Common myeloid progenitor, CD34-positive (primary cell): Measurements from ENCODE around the gene ANTXR2.
A peak's percentile ranks its signal among the peaks of the same experiment; 100 is the strongest.

Source experiments
- CTCF ChIA-PET: fragments of 350-600 bp; sonication (Branson Sonifier 250); formaldehyde crosslinking; loops from one replicate; lab custom pipeline; 2021; ENCODE audit warnings: antibody characterized with exemption; lab: Charles Lee
- POLR2A ChIA-PET: fragments of 350-600 bp; sonication (Branson Sonifier 250); formaldehyde crosslinking; loops from one replicate; lab custom pipeline; 2021; ENCODE audit warnings: antibody characterized with exemption; lab: Charles Lee
- DNase-seq, 3 donors: peaks; one replicate each; pipeline versions ENCODE4 v3.0.0 to v3.0.0-alpha.2; 2013
- H3K27ac ChIP-seq, 2 experiments: 1 replicate in 1 of 2; 2 replicates in 1 of 2; pipeline ENCODE4 v1.7.0; 2013; ENCODE audit warnings: inconsistent platforms in 2 of 2, low read length in 2 of 2, mild to moderate bottlenecking in 2 of 2, low read depth in 1 of 2, moderate library complexity in 1 of 2; ENCODE audit not compliant: severe bottlenecking in 2 of 2, insufficient read depth in 1 of 2, poor library complexity in 1 of 2
- H3K27me3 ChIP-seq, 5 experiments: replicated peaks in 2 of 5; 1 replicate in 3 of 5; 2 replicates in 2 of 5; pipeline versions ENCODE4 v1.6.1 to v1.7.0; 2013; ENCODE audit warnings: low read length in 4 of 5, mild to moderate bottlenecking in 2 of 5, moderate library complexity in 2 of 5, inconsistent platforms in 1 of 5; ENCODE audit not compliant: insufficient read depth in 5 of 5, control insufficient read depth in 4 of 5
- H3K36me3 ChIP-seq, 4 experiments: 1 replicate in 2 of 4; 2 replicates in 2 of 4; pipeline versions ENCODE4 v1.6.1 to v1.7.0; 2013; ENCODE audit warnings: low read length in 3 of 4, control low read depth in 1 of 4, mild to moderate bottlenecking in 1 of 4; ENCODE audit not compliant: control insufficient read depth in 4 of 4, insufficient read depth in 4 of 4
- H3K4me1 ChIP-seq, 4 experiments: 1 replicate in 3 of 4; 2 replicates in 1 of 4; pipeline versions ENCODE4 v1.6.1 to v1.7.1; 2013; ENCODE audit warnings: low read length in 3 of 4, mild to moderate bottlenecking in 3 of 4, control low read depth in 1 of 4, inconsistent platforms in 1 of 4, moderate library complexity in 1 of 4; ENCODE audit not compliant: control insufficient read depth in 4 of 4, insufficient read depth in 4 of 4; ENCODE audit errors: control extremely low read depth in 1 of 4
- H3K4me3 ChIP-seq, 7 experiments: 1 replicate in 4 of 7; 2 replicates in 3 of 7; pipeline versions ENCODE4 v1.5.1 to v1.7.0; 2013; ENCODE audit warnings: mild to moderate bottlenecking in 7 of 7, low read length in 6 of 7, moderate library complexity in 6 of 7, inconsistent platforms in 2 of 7, low read depth in 2 of 7, control low read depth in 1 of 7; ENCODE audit not compliant: insufficient read depth in 4 of 7, control insufficient read depth in 1 of 7; ENCODE audit errors: extremely low read depth in 1 of 7
- H3K9me3 ChIP-seq, 5 experiments: 1 replicate in 4 of 5; 2 replicates in 1 of 5; pipeline versions ENCODE4 v1.6.1 to v1.7.1; 2013; ENCODE audit warnings: low read length in 4 of 5, mild to moderate bottlenecking in 2 of 5, inconsistent platforms in 1 of 5, low read depth in 1 of 5, moderate library complexity in 1 of 5; ENCODE audit not compliant: control insufficient read depth in 4 of 5, insufficient read depth in 2 of 5; ENCODE audit errors: control extremely low read depth in 1 of 5
- WGBS: methylation state at CpG from one replicate; pipeline ENCODE4 v1.1.5; 2013; ENCODE audit not compliant: insufficient coverage; 5-methylcytosine and 5-hydroxymethylcytosine counted together

Gene ANTXR2

GRCh38 chr4:80077639-80078038, 4.6 kb upstream of the ANTXR2 start:
- no peaks in the 10 kb centered on the region for H3K36me3 ChIP-seq
- POLR2A ChIA-PET: interaction anchor here (0.6 to 1.0 kb wide), 2 partner anchors 19 to 49 kb away, joined by 3 read pairs; no protein-coding TSS in a partner anchor
- H3K27me3 ChIP-seq: no peaks in the 10 kb centered on the region
- CTCF ChIA-PET: interaction anchor here (0.8 to 3.7 kb wide), 4 partner anchors 10 to 105 kb away, joined by 3 to 25 read pairs (median 12); no protein-coding TSS in a partner anchor
- no peak overlapping the region for H3K27ac ChIP-seq
- peaks cover 0 to 2% (median 0%) of the 10 kb centered on the region in 5 experiments for H3K9me3 ChIP-seq
- DNase-seq: peak in 2 of 3 donors; percentile 59 to 77
- 60% methylated on average over 1 of the region's 5 CpGs for WGBS
- H3K4me1 ChIP-seq: peaks cover 37 to 72% (median 62%) of the 10 kb centered on the region in 4 experiments
- peak overlapping the region in 4 of 7 experiments; percentile 53 to 76 (median 72) for H3K4me3 ChIP-seq

GRCh38 chr4:80076681-80077080, 3.7 kb upstream of the ANTXR2 start:
- H3K4me1 ChIP-seq: peaks cover 37 to 75% (median 63%) of the 10 kb centered on the region in 4 experiments
- ChIA-PET CTCF (no interaction called here), POLR2A (no interaction called here)
- H3K4me3 ChIP-seq: peak overlapping the region in 2 of 7 experiments; percentile 44 to 49
- H3K36me3 ChIP-seq: no peaks in the 10 kb centered on the region
- H3K27ac ChIP-seq: peak overlapping the region in 1 of 2 experiments; percentile 54
- H3K9me3 ChIP-seq: no peaks in the 10 kb centered on the region
- no peaks in the 10 kb centered on the region for H3K27me3 ChIP-seq
- no peak for DNase-seq

GRCh38 chr4:80075995-80076675, 3.1 kb upstream of the ANTXR2 start:
- H3K4me3 ChIP-seq: peak overlapping the region in 2 of 7 experiments; percentile 44 to 49
- CTCF ChIA-PET: no interaction called here

GRCh38 chr4:80074651-80075050, 1.6 kb upstream of the ANTXR2 start:
- POLR2A ChIA-PET: no interaction called here
- CTCF ChIA-PET: interaction anchor here (0.7 to 3.9 kb wide), 4 partner anchors 11 to 51 kb away, joined by 3 to 16 read pairs (median 6); no protein-coding TSS in a partner anchor

More at GRCh38 chr4:80075995-80076675, 3.1 kb upstream of the ANTXR2 start:
- Histone ChIP-seq H3K9me3 (no peaks in the 10 kb centered on the region), H3K27me3 (no peaks in the 10 kb centered on the region), H3K27ac (no peak overlapping the region), H3K4me1 (peaks cover 41 to 80% (median 67%) of the 10 kb centered on the region in 4 experiments), H3K36me3 (no peaks in the 10 kb centered on the region)
- DNase-seq: no peak
- POLR2A ChIA-PET: no interaction called here

GRCh38 chr4:80074069-80074468, 1.0 kb upstream of the ANTXR2 start:
- peaks cover 48 to 84% (median 63%) of the 10 kb centered on the region in 4 experiments for H3K4me1 ChIP-seq
- ChIA-PET POLR2A (no interaction called here), CTCF (interaction anchor here (0.7 to 3.9 kb wide), 7 partner anchors 11 to 52 kb away, joined by 3 to 16 read pairs (median 4); no protein-coding TSS in a partner anchor)
- H3K27me3 ChIP-seq: no peaks in the 10 kb centered on the region
- peak overlapping the region; percentile 51 to 95 for H3K27ac ChIP-seq
- no peak for DNase-seq
- peak overlapping the region in 3 of 7 experiments; percentile 92 to 97 (median 95) for H3K4me3 ChIP-seq
- no peaks in the 10 kb centered on the region for H3K9me3 ChIP-seq
- H3K36me3 ChIP-seq: peaks cover 0 to 6% (median 3%) of the 10 kb centered on the region in 4 experiments

More at GRCh38 chr4:80074651-80075050, 1.6 kb upstream of the ANTXR2 start:
- Histone ChIP-seq H3K27ac (peak overlapping the region in 1 of 2 experiments; percentile 95), H3K27me3 (no peaks in the 10 kb centered on the region), H3K4me3 (peak overlapping the region in 2 of 7 experiments; percentile 18 to 25), H3K4me1 (peaks cover 42 to 85% (median 69%) of the 10 kb centered on the region in 4 experiments), H3K9me3 (no peaks in the 10 kb centered on the region), H3K36me3 (peaks cover 0 to under 1% (median 0%) of the 10 kb centered on the region in 4 experiments)
- DNase-seq: no peak

- Histone ChIP-seq H3K9me3 (no peaks in the 10 kb centered on the region), H3K27ac (peak overlapping the region; percentile 92 to 95), H3K4me3 (peak overlapping the region; percentile 87 to 98 (median 95)), H3K36me3 (peaks cover 0 to 9% (median 4%) of the 10 kb centered on the region in 4 experiments), H3K4me1 (peaks cover 45 to 81% (median 58%) of the 10 kb centered on the region in 4 experiments), H3K27me3 (no peaks in the 10 kb centered on the region)
- DNase-seq: no peak
- CTCF ChIA-PET: interaction anchor here (1.0 to 3.9 kb wide), 7 partner anchors 10 to 52 kb away, joined by 3 to 16 read pairs (median 4); no protein-coding TSS in a partner anchor
- WGBS: 0% methylated on average over 1 of the region's 4 CpGs
- POLR2A ChIA-PET: interaction anchor here (1.4 to 1.7 kb wide), 2 partner anchors 38 to 66 kb away, joined by 3 read pairs; no protein-coding TSS in a partner anchor
Observed at GRCh38 chr4:80073473-80074008, 512 bp upstream of the ANTXR2 start.
